K562 (cell line): ENCODE results near the gene PRKD2. TPM values are rescaled to one million over a fixed set of nuclear protein-coding genes. Genes with fewer than 3 reads are reported as not detected.

Experiments used
- BACH1 ChIP-seq: fragments of 200-800 bp; sonication (Bioruptor generic); IDR thresholded peaks from 2 replicates; pipeline ENCODE4 v1.6.1; 2016; ENCODE audit warnings: missing genetic modification characterization, missing compliant biosample characterization
- BRD9 ChIP-seq: fragments of 450-650 bp; IDR thresholded peaks from 2 replicates; pipeline ENCODE4 v1.6.1; 2018; ENCODE audit warnings: low read depth; ENCODE audit not compliant: partially characterized antibody
- CBX1 ChIP-seq: sonication (generic); IDR thresholded peaks from 2 replicates; pipeline ENCODE4 v1.6.1; 2016; ENCODE audit warnings: antibody characterized with exemption, low read depth, mild to moderate bottlenecking
- CREM ChIP-seq: IDR thresholded peaks from 2 replicates; pipeline ENCODE4 v1.6.1; 2014; ENCODE audit warnings: antibody characterized with exemption, low read depth
- CTBP1 ChIP-seq: fragments of 450-650 bp; IDR thresholded peaks from 2 replicates; pipeline ENCODE4 v1.6.1; 2016; ENCODE audit warnings: borderline replicate concordance
- GATAD2B ChIP-seq: fragments of 450-650 bp; IDR thresholded peaks from 2 replicates; pipeline ENCODE4 v1.6.1; 2017; ENCODE audit warnings: mild to moderate bottlenecking, borderline replicate concordance
- KDM1A ChIP-seq, 2 experiments: fragments of 450-650 bp; IDR thresholded peaks; 2 replicates each; pipeline ENCODE4 v1.6.1; 2016; ENCODE audit warnings: mild to moderate bottlenecking in 2 of 2
- PREB ChIP-seq: sonication (generic); formaldehyde crosslinking; IDR thresholded peaks from 2 replicates; pipeline ENCODE4 v1.8.1; 2023; ENCODE audit warnings: mild to moderate bottlenecking, missing genetic modification reagents
- SMAD3 ChIP-seq: fragments of 450-650 bp; formaldehyde crosslinking; conservative IDR thresholded peaks from 2 replicates; pipeline ENCODE4 v1.4.0; 2020; ENCODE audit warnings: mild to moderate bottlenecking
- SP1 ChIP-seq: sonication (generic); formaldehyde crosslinking; IDR thresholded peaks from 2 replicates; pipeline ENCODE4 v1.8.1; 2022; ENCODE audit warnings: mild to moderate bottlenecking, missing genetic modification reagents
- ZNF318 ChIP-seq, 2 experiments: fragments of 450-650 bp; IDR thresholded peaks; 2 replicates each; pipeline ENCODE4 v1.6.1; 2016; ENCODE audit warnings: mild to moderate bottlenecking in 2 of 2, borderline replicate concordance in 1 of 2, low read depth in 1 of 2, moderate library complexity in 1 of 2
- polyA plus RNA-seq, 8 experiments: library from polyadenylated mRNA; depleted of rRNA in 4 of 8; stranded (reverse) in 5 of 8; unstranded in 3 of 8; fragments of >200 nt; fragmentation: Nextera tagmentation in 2 of 8; fragmentation: Illumina TruSeq in 1 of 8; extraction: Ambion mirVana in 2 of 8; extraction: Trizol in 1 of 8; gene quantifications; 2 replicates each; pipeline versions ENCODE4 v1.2.1 to v1.2.3, GENCODE V29; 2011 to 2014; ENCODE audit warnings: inconsistent platforms in 1 of 8, missing spikeins in 1 of 8
- total RNA-seq, 7 experiments: library from RNA; depleted of rRNA in 6 of 7; stranded (reverse); fragments of >200 nt in 6 of 7; fragmentation: Illumina TruSeq in 2 of 7; extraction: Trizol in 2 of 7; gene quantifications; 2 replicates each; pipeline versions ENCODE4 v1.2.1 to v1.2.3, GENCODE V29; 2011 to 2021; ENCODE audit warnings: low replicate concordance in 1 of 7
- TF ChIP-seq, protein P1 (sequence below), 2 experiments: fragments of 450-650 bp in 1 of 2; sonication (generic) in 1 of 2; formaldehyde crosslinking in 1 of 2; IDR thresholded peaks in 1 of 2; conservative IDR thresholded peaks in 1 of 2; 2 replicates each; pipeline versions ENCODE4 v1.6.1 to v1.8.1; 2016 to 2023; ENCODE audit warnings: mild to moderate bottlenecking in 2 of 2, moderate library complexity in 2 of 2, inconsistent platforms in 1 of 2, missing genetic modification reagents in 1 of 2

Gene PRKD2
- total and polyA plus RNA-seq, 9 of the 15 experiments (the other 6 are each of a cell fraction or from before 2014, with no cell fraction given) = 1.8 to 60.0 (median 15.0) TPM

DNA sequence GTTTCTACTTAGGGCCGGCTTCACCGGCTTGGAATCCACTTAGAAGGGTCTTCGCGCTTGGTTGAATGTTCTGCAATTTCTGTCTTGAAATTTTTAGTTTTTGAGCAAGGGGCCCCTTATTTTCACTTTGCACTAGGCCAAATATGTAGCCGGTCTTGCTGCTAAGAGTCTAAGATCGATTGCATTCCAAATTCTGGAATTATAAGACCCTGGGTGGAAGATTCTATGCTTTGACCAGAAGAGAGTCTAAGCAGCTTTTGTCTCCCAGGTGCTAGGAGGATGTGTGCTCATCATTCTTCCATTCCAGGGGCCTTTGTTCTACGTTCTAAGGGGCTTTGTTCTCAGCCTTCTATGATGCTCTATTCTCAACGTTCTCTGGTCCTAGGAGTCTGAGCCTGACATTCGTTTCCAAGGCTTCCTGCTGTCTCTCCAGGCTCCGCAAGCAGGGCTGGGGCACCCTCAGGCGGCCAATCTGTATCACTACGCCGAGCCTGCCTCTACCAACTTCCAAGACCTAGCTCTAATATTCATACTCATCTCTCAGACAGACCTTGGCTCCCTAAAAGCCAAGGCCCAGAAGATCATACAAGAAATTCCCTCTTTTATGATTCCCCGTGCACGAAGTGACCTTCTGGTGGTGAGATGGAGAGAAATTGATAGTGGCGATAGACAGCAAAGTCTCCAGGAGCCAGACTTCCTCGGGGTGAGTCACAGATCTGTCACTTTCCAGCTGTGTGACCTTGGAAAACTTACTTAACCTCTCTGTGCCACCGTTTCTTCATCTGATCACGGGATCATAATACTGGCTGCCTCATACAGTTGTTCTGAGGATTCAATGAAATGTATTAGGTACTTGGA is 55.0 kb downstream of the PRKD2 start (continued):
- 0 out of 2 replicates have a peak, but pooled peaks have one; percentile 18 for TF ChIP-seq BACH1 (tag)
- no peak for TF ChIP-seq PREB (CRISPR knock-in tag)
- TF ChIP-seq BRD9 = peak; percentile 66
- TF ChIP-seq CREM = peak; percentile 42; the same call in 1 of the 2 replicates
- no peak for TF ChIP-seq SMAD3 (CRISPR knock-in tag)
- peak; percentile 71 for TF ChIP-seq CBX1
- peak; percentile 85 to 93 for TF ChIP-seq KDM1A (IDR thresholded peaks at IDR 0.05)
- no peak for TF ChIP-seq ZNF318 (IDR thresholded peaks at IDR 0.05; ENCODE audit: borderline replicate concordance in 1 of 2, low read depth in 1 of 2)
- TF ChIP-seq GATAD2B = no peak
- TF ChIP-seq CTBP1 = peak; percentile 71
- TF ChIP-seq SP1 = peak; percentile 17; the same call in 1 of the 2 replicates
- TF ChIP-seq, protein P1, sequence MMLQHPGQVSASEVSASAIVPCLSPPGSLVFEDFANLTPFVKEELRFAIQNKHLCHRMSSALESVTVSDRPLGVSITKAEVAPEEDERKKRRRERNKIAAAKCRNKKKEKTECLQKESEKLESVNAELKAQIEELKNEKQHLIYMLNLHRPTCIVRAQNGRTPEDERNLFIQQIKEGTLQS (IDR thresholded peaks at IDR 0.05) = peak; percentile 48
- TF ChIP-seq, protein P1 (CRISPR knock-in tag; conservative IDR thresholded peaks at IDR 0.05) = 0 out of 2 replicates have a peak, but pooled peaks have one; percentile 40
